Caco-2 (cell line): Measurements from ENCODE around the gene SERPINB13. TPM values are rescaled to one million over a fixed set of nuclear protein-coding genes. Genes with fewer than 3 reads are reported as not detected.

Experiments
- BruUV-seq: library from RNA; stranded (reverse); fragments of 400-500 nt; replicated peaks from 2 replicates; lab custom pipeline; 2021; lab: Mats Ljungman, UMichigan
- CTCF ChIA-PET: fragments of 300-600 bp; sonication (Branson Sonifier 250); formaldehyde crosslinking; loops from one replicate; lab custom pipeline; 2022; ENCODE audit warnings: antibody characterized with exemption; lab: Charles Lee
- POLR2A ChIA-PET: fragments of 300-600 bp; sonication (Branson Sonifier 250); formaldehyde crosslinking; loops from one replicate; lab custom pipeline; 2022; ENCODE audit warnings: antibody characterized with exemption; lab: Charles Lee
- DNase-seq, 2 experiments: peaks; one replicate each; pipeline versions ENCODE4 v3.0.0 to v3.0.0-alpha.2; 2020 to 2022
- H3K27me3 ChIP-seq: replicated peaks from 2 replicates; pipeline ENCODE4 v1.6.0; 2011; ENCODE audit warnings: low read length; ENCODE audit not compliant: control insufficient read depth, insufficient read depth
- H3K36me3 ChIP-seq: 2 replicates; pipeline ENCODE4 v1.5.1; 2011; ENCODE audit warnings: low read length; ENCODE audit not compliant: control insufficient read depth, insufficient read depth
- H3K4me1 ChIP-seq: fragments of 250-450 bp; sonication (Bioruptor Pico); 2 replicates; pipeline ENCODE4 v1.5.1; 2020; ENCODE audit warnings: mild to moderate bottlenecking
- H3K4me3 ChIP-seq: 2 replicates; pipeline ENCODE4 v1.5.1; 2011; ENCODE audit warnings: low read depth, mild to moderate bottlenecking, control low read depth, low read length
- H3K9me3 ChIP-seq: fragments of 250-450 bp; sonication (Bioruptor Pico); 2 replicates; pipeline ENCODE4 v1.5.1; 2020; ENCODE audit warnings: mild to moderate bottlenecking, moderate library complexity
- H3K27ac Mint-ChIP-seq: one replicate; pipeline ENCODE4 v1.8.0; 2022; ENCODE audit warnings: mixed read lengths; ENCODE audit not compliant: unreplicated experiment
- H3K27me3 Mint-ChIP-seq: one replicate; pipeline ENCODE4 v1.8.0; 2022; ENCODE audit warnings: mixed read lengths; ENCODE audit not compliant: insufficient read depth, unreplicated experiment
- H3K36me3 Mint-ChIP-seq: one replicate; pipeline ENCODE4 v1.8.0; 2022; ENCODE audit warnings: mild to moderate bottlenecking, mixed read lengths; ENCODE audit not compliant: insufficient read depth, unreplicated experiment
- H3K4me1 Mint-ChIP-seq: one replicate; pipeline ENCODE4 v1.8.0; 2022; ENCODE audit warnings: low read depth, mixed read lengths; ENCODE audit not compliant: unreplicated experiment
- H3K4me3 Mint-ChIP-seq: one replicate; pipeline ENCODE4 v1.8.0; 2022; ENCODE audit warnings: mild to moderate bottlenecking, moderate library complexity, mixed read lengths; ENCODE audit not compliant: unreplicated experiment
- H3K9me3 Mint-ChIP-seq: one replicate; pipeline ENCODE4 v1.8.0; 2022; ENCODE audit warnings: mixed read lengths; ENCODE audit not compliant: unreplicated experiment
- intact Hi-C: fragments of 100-400 bp; cut with micrococcal nuclease; formaldehyde crosslinking; loops from one replicate; pipeline ENCODE4 v1.10.0; 2022; ENCODE audit not compliant: unreplicated experiment
- total RNA-seq: library from RNA; stranded (reverse); gene quantifications from 2 replicates; pipeline ENCODE4 v1.2.3, GENCODE V29; 2022
- TF ChIP-seq, protein P1 (sequence below), 2 experiments: fragments of 200-600 bp in 1 of 2; IDR thresholded peaks; 1 replicate in 1 of 2; 2 replicates in 1 of 2; pipeline versions ENCODE4 v1.5.1 to v1.8.0; 2011 to 2022; ENCODE audit warnings: antibody characterized with exemption in 1 of 2, control low read depth in 1 of 2, inconsistent platforms in 1 of 2, low read depth in 1 of 2, low read length in 1 of 2, mild to moderate bottlenecking in 1 of 2, moderate library complexity in 1 of 2; ENCODE audit not compliant: insufficient read depth in 1 of 2, severe bottlenecking in 1 of 2, unreplicated experiment in 1 of 2

The SERPINB13 gene
- total RNA-seq, 1 experiment from 2014 or later, result not detected

GRCh38 chr18:63579616-63580015 is 7.5 kb upstream of the SERPINB13 start:
- H3K4me3 Mint-ChIP-seq, result no peak overlapping the region
- no peaks in the 10 kb centered on the region for H3K4me1 Mint-ChIP-seq
- H3K4me3 ChIP-seq, result no peak overlapping the region
- no peaks in the 10 kb centered on the region for H3K27me3 ChIP-seq
- ChIA-PET POLR2A (no interaction called here), CTCF (no interaction called here)
- peaks cover 3% of the 10 kb centered on the region for H3K27me3 Mint-ChIP-seq
- TF ChIP-seq, protein P1, sequence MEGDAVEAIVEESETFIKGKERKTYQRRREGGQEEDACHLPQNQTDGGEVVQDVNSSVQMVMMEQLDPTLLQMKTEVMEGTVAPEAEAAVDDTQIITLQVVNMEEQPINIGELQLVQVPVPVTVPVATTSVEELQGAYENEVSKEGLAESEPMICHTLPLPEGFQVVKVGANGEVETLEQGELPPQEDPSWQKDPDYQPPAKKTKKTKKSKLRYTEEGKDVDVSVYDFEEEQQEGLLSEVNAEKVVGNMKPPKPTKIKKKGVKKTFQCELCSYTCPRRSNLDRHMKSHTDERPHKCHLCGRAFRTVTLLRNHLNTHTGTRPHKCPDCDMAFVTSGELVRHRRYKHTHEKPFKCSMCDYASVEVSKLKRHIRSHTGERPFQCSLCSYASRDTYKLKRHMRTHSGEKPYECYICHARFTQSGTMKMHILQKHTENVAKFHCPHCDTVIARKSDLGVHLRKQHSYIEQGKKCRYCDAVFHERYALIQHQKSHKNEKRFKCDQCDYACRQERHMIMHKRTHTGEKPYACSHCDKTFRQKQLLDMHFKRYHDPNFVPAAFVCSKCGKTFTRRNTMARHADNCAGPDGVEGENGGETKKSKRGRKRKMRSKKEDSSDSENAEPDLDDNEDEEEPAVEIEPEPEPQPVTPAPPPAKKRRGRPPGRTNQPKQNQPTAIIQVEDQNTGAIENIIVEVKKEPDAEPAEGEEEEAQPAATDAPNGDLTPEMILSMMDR (IDR thresholded peaks at IDR 0.05; ENCODE audit: insufficient read depth in 1 of 2, low read depth in 1 of 2, low read length in 1 of 2, severe bottlenecking in 1 of 2, unreplicated experiment in 1 of 2), result no peak
- intact Hi-C loops, result loop anchor here (2.0 to 5.0 kb wide), 3 partner anchors 69 to 268 kb away; no protein-coding TSS in a partner anchor
- BruUV-seq, result no TSS peak
- H3K4me1 ChIP-seq, result no peaks in the 10 kb centered on the region
- no peak overlapping the region for H3K27ac Mint-ChIP-seq
- H3K9me3 Mint-ChIP-seq, result no peaks in the 10 kb centered on the region
- no peaks in the 10 kb centered on the region for H3K36me3 Mint-ChIP-seq
- DNase-seq, result no peak
- no peaks in the 10 kb centered on the region for H3K9me3 ChIP-seq
- no peaks in the 10 kb centered on the region for H3K36me3 ChIP-seq

GRCh38 chr18:63585988-63586387 is 1.2 kb upstream of the SERPINB13 start:
- TF ChIP-seq, protein P1 (IDR thresholded peaks at IDR 0.05; ENCODE audit: insufficient read depth in 1 of 2, low read depth in 1 of 2, low read length in 1 of 2, severe bottlenecking in 1 of 2, unreplicated experiment in 1 of 2), result no peak
- Mint-ChIP-seq H3K36me3 (no peaks in the 10 kb centered on the region), H3K4me1 (no peaks in the 10 kb centered on the region), H3K4me3 (no peak overlapping the region), H3K9me3 (no peaks in the 10 kb centered on the region), H3K27me3 (no peaks in the 10 kb centered on the region), H3K27ac (no peak overlapping the region)
- no TSS peak for BruUV-seq
- Histone ChIP-seq H3K27me3 (no peaks in the 10 kb centered on the region), H3K4me1 (no peaks in the 10 kb centered on the region), H3K36me3 (no peaks in the 10 kb centered on the region), H3K4me3 (no peak overlapping the region), H3K9me3 (no peaks in the 10 kb centered on the region)
- CTCF ChIA-PET, result no interaction called here
- DNase-seq, result no peak
- POLR2A ChIA-PET, result no interaction called here
- intact Hi-C loops, result no loop called here

DNA sequence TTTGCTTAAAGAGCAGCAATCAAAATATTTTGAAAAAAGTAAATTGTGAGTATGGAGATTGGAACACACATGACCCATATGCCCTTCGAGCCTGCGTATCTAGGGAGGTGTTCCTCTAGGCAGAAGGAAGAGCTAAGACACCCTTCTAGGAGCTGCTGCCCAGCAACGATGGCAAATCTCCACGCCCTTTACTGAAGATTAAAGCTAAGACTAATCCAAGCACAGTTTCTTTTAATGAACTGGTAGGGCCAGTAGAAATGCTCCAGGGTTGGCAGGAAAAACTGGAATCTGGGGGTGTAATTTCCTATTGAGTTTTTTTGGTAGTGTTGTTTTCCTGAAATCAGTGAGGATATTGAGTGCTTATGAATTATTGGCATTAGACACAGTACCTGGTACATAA is 712 bp upstream of the SERPINB13 start:
- H3K4me1 ChIP-seq, result no peaks in the 10 kb centered on the region
- BruUV-seq, result no TSS peak
- POLR2A ChIA-PET, result no interaction called here
- Mint-ChIP-seq H3K36me3 (no peaks in the 10 kb centered on the region), H3K9me3 (no peaks in the 10 kb centered on the region), H3K4me3 (no peak overlapping the region), H3K27me3 (no peaks in the 10 kb centered on the region), H3K4me1 (no peaks in the 10 kb centered on the region), H3K27ac (no peak overlapping the region)
- H3K36me3 ChIP-seq, result no peaks in the 10 kb centered on the region
- intact Hi-C loops, result no loop called here
- no peak for DNase-seq
- TF ChIP-seq, protein P1 (IDR thresholded peaks at IDR 0.05; ENCODE audit: insufficient read depth in 1 of 2, low read depth in 1 of 2, low read length in 1 of 2, severe bottlenecking in 1 of 2, unreplicated experiment in 1 of 2), result no peak
- H3K9me3 ChIP-seq, result no peaks in the 10 kb centered on the region
- no peaks in the 10 kb centered on the region for H3K27me3 ChIP-seq
- CTCF ChIA-PET, result no interaction called here
- no peak overlapping the region for H3K4me3 ChIP-seq
